GM21529 (cell line): ENCODE measurements around the gene DENND1A.
A peak's percentile ranks its signal among the peaks of the same experiment; 100 is the strongest.

ENCODE experiments used
- ATAC-seq: cut with Tn5 transposase; IDR thresholded peaks from one replicate; pipeline ENCODE4 v1.9.1; 2021; ENCODE audit not compliant: unreplicated experiment

The DENND1A gene

DNA sequence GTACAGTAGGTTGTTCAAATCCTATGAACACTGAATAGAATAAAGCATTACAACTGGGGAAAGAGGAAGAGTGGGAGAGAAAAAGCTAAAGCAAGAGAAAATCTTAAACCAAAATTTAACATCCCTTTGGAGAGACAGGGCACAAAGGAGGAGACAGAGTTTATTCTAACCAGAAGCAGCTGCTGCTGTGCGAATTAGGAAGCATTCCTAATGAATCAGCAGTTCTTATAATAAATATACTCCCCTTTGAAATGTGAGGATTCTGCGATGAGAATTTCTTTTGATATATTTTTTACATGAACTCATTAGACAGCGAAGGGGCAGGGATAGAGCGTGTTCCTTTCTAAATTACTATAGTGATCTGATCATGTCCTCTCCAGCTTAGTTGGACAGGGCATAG lies 233.4 kb downstream of the DENND1A start:
- ATAC-seq = no peak

DNA sequence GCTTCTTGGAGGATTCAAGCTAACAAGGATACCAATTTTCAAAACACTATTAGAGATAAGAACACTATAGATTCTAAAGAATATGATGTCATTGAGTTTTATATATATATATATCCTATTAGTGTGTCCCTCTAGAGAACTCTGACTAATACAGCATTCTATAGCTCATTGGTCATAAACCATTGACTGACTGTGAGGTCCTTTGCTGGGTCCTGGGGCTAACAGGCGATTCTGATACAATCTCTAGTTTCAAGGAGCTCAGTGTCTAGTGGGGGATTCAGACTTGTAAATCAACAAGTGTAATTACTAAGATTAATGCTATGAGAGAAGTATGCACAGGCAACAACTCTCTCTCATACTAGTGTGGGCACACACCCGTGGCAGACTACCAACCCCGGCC lies 234.5 kb downstream of the DENND1A start:
- no peak for ATAC-seq

- ATAC-seq = no peak
Observed at GRCh38 chr9:123691765-123692303, 238.1 kb downstream of the DENND1A start.

DNA sequence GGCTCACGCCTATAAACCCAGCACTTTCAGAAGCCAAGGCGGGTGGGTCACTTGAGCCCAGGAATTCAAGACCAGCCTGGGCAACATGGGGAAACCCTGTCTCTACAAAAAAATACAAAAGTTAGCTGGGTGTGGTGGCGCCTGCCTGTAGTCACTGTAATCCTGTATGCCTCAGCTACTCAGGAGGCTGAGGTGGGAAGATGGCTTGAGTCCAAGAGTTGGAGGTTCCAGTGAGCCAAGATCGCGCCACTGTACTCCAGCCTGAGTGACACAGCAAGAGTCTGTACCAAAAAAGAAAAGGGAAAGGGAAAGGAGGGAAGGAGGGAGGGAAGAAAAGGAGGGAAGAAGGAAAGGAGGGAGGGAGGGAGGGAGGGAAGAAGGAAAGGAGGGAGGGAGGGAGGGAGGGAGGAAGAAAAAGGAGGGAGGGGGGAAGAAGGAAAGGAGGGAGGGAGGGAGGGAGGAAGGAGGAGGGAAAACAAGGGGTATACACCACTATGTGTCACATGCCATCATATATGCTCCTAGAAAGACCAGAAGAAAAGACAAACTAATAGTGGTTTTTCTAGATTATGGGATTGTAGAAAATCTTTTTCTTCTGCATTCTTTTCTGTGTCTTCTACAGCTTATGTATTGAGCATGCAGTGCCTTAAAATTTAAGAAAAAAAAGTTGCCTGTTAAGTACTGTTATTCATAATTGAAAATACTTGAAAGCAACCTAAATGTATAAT lies 240.1 kb downstream of the DENND1A start:
- ATAC-seq = no peak

GRCh38 chr9:123687246-123687751 lies 242.6 kb downstream of the DENND1A start:
- ATAC-seq = no peak

DNA sequence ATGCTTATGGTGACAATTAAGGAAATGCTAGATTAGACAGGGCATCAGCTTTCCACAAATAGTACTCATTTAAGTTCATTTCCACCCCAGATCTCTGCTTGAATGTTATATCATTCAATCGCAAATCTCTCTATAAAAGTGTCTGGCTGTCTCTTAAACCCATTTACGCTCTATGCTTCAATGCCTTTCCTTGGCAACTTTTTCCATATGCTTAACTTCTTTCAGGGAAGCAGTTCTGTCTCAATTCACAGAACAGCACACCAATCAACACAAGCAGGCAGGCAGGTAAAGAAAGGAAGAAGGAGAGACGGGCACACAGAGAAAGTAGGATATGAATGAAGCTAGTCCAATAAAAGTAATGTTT lies 243.1 kb downstream of the DENND1A start:
- no peak for ATAC-seq

GRCh38 chr9:123686131-123686828 lies 243.6 kb downstream of the DENND1A start:
- no peak for ATAC-seq

DNA sequence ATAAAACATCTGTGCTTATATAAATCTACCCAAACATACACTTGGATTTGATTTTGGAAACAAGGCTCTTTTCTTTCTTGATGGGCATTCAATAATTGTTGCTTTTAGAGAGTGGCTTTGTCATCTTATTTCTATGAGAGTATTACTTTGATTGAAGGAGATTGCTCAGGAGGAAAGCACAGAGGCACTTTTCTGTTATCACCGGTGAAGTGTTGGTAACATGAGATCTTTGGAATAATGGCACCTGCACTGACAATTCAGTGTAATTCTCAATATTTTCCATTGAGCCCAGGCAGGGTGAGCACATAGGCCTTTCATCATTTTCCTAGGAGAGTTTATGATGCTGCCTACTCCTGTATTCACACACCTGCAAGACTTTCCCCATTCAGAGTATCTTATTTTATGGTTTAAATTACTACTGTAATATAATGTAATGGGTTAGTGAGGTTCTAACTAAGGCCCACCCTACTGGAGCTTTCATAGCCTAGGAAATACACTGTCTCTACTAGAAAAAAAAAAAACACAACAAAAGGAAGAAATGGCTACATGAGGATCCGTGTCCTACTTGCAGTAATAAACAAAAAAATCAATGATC lies 244.3 kb downstream of the DENND1A start:
- no peak for ATAC-seq

DNA sequence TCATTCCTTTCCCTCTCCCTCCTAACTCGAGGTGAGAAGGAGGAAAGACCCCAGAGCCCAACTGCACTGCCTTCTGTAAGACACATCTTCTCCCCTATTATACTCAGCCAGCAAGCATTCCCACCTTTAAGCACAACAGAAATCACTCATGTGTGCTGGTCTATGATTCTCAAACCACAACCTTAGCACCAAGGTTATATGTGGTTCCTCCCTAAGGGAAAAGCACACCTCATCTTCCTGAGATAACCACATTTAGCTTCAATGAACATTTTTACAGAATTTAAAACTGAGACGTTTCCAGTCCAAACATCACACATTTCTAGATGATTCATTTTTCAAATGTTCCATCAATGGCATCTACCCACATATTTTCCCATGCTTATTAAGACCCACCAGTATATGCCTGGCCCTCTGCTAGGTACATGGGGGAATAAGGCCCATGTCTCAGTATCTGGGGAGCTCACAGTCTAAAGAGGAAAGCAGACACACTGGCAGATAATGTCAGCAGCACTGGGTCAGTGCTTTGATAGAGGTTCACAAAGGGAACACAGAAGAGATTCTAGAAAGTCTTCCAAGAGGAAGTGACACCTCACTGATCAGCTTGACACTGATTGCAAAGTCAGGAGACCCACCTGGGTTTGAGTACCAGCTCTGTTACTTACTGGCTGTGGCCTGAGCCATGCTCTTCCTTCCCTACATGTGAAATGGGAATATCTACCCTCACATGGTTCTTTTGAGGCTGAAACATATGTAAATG lies 245.4 kb downstream of the DENND1A start:
- ATAC-seq = peak; percentile 67

DNA sequence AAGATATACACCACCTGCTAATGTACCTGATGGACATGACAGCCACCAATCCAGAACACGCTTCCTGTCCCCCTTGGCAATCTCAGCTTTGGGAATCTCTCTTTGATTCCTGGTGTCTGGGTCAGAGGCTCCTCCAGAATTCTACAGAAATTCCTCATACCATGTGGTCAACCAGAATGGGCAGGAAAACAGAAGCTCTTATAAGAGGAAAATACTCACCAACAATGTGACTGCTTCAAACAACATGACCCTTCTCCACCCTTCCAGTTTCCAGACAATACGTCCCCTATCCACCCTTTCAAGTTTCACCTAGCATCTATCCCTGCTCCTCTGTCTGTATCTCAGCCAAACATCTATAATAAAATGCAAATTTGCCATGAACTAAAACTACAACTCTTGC lies 247.2 kb downstream of the DENND1A start:
- ATAC-seq = no peak

DNA sequence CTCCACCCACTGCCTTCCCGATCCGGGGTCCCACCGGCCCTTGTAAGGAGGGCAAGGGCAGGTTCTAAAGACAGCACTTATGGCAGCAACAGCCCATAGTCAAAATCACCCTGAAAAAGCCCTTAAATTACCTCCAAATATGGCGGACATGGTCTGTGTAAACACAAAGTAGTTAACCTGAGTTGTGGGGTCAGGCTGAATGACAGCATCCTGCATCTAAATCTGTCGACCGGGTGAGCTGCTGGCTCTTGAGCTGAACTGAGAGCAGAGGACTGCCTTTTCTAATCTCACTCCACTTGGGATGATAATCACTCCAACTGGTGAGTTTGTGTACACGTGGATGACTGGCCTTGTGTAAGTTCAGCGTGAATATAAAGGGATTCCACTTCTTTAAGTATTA lies 249.6 kb downstream of the DENND1A start:
- no peak for ATAC-seq

DNA sequence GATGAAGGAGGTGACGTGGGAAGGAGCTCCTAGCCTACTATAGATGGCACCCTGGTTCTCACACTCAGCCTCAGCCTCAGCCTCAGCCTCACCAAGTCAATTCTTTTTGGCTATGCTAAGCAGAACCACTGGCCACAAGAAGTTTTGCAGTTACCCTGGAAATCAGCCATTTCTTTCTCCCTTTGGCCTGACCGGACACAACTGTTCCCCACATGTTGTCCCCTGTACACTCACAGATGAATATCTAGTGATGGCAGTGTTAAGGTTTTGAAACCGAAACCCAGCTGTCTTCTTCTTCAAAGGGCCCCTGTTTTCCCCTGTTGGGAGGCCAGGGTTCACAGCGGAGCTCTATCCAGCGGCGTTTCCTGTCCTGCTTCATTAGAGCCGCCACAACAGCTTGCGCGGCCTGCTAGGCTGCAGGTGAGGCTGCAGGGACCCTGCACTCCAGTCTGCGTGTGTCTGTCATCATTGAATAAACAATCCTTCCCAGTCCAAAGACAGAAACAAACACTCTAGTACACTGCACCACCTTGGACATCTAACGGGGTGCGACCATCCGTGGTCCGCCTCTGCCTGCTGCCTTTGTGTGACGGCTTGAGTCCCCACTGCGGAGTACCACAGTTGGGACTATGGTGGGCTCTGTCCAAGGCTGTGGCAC lies 250.5 kb downstream of the DENND1A start:
- ATAC-seq = peak; percentile 96

DNA sequence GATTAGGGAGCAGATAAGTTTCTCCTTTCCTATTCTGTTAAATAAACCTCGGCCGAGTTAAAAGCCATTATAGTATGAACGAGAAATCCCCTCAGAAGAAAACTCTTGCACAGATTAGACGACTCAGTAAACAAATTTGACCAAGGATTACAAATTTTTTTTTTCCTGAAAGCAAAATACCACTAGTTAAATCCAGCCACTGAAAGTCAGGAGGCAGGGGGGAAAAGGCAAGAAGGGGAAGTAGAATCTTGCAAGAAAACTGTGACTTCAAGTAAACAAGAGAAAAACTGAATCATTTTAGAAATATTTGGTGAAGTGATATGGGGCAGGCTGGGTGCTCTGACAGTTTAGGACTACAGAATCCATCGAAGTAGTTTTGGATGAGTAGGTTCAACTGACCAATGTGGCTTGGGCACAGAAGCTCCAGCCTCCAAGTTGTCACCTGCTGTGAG lies 251.0 kb downstream of the DENND1A start:
- ATAC-seq = no peak

GRCh38 chr9:123678038-123678877 lies 251.7 kb downstream of the DENND1A start:
- ATAC-seq = no peak

- no peak for ATAC-seq
Observed at GRCh38 chr9:123676869-123677268, 253.1 kb downstream of the DENND1A start.

- ATAC-seq = no peak
Observed at GRCh38 chr9:123669346-123669745, 260.6 kb downstream of the DENND1A start.

DNA sequence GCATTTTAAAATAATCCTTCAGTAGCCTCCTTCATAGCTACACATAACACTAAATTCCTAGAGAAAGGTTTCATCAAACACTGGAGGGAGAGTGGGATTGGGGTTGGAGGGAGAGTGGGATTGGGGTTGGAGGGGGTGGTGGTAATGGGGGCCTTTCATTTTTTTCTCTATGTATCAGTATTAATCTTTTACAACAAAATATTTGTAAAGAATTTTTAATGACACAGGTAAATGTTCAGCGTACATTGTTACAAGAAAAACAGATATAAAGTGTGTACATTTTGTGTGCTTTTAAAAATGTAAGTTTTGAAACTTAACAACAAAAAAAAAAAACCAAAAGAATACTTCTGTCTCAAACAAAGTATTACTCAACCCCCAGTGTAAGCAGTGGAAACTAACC lies 266.4 kb downstream of the DENND1A start:
- no peak for ATAC-seq

DNA sequence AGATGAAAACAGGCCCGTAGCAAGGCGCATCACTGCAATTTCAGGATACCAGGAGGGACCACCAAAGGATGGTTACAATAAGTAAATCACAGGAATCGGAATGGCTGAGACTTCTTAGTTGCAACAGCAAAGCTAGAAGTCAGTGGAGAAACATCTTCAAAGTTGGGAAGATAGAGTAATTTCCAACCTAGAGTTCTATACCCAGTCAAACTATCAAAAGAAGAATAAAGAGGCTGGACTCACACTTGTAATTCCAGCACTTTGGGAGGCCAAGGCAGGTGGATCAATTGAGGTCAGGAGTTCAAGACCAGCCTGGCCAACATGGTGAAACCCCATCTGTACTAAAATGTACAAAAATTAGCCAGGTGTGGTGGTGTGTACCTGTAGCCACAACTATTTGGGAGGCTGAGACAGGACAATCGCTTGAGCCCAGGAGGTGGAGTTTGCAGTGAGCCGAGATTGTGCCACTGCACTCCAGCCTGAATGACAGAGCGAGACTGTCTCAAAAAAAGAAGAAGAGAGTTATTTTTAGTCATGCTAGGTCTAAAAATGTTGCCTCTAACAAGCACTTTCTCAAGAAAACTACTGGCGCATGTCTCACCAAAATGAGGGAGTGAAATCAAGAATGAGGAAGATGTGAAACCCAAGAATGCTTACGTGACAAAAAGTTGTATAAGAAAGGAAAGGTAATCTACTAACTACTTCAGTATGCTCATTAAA lies 267.7 kb downstream of the DENND1A start:
- no peak for ATAC-seq
